PFSK-1 (cell line): ENCODE results near the gene KLHL1.

Experiments
- FOXP2 ChIP-seq: optimal IDR thresholded peaks from 2 replicates; pipeline ENCODE3; 2011; ENCODE audit warnings: borderline replicate concordance, control low read depth, inconsistent platforms; ENCODE audit not compliant: insufficient read depth; ENCODE audit errors: extremely low read length, extremely low read depth
- POLR2AphosphoS5 ChIP-seq: IDR thresholded peaks from 2 replicates; pipeline ENCODE4 v1.6.1; 2012; ENCODE audit warnings: low read depth, mild to moderate bottlenecking, control low read depth, low read length, moderate library complexity
- REST ChIP-seq, 2 experiments: IDR thresholded peaks; 2 replicates each; pipeline versions ENCODE4 v1.6.1 to v1.8.0; 2011 to 2012; ENCODE audit warnings: low read depth in 2 of 2, low read length in 2 of 2, control low read depth in 1 of 2, inconsistent platforms in 1 of 2, mild to moderate bottlenecking in 1 of 2, moderate library complexity in 1 of 2; ENCODE audit not compliant: insufficient read depth in 1 of 2
- SIN3A ChIP-seq: IDR thresholded peaks from 2 replicates; pipeline ENCODE4 v1.6.1; 2012; ENCODE audit warnings: mild to moderate bottlenecking, low read length, moderate library complexity, borderline replicate concordance; ENCODE audit not compliant: insufficient read depth
- TAF1 ChIP-seq: IDR thresholded peaks from 2 replicates; pipeline ENCODE4 v1.6.1; 2012; ENCODE audit warnings: low read length, control low read depth, borderline replicate concordance; ENCODE audit not compliant: insufficient read depth

The KLHL1 gene

GRCh38 chr13:70022646-70023045 is 85.6 kb downstream of the KLHL1 start:
- TF ChIP-seq FOXP2 (no peak), POLR2AphosphoS5 (no peak), SIN3A (no peak), REST (IDR thresholded peaks at IDR 0.05; ENCODE audit: insufficient read depth in 1 of 2, low read depth in 2 of 2, low read length in 2 of 2) (no peak), TAF1 (no peak)

- TF ChIP-seq REST (IDR thresholded peaks at IDR 0.05; ENCODE audit: insufficient read depth in 1 of 2, low read depth in 2 of 2, low read length in 2 of 2) (no peak), TAF1 (no peak), POLR2AphosphoS5 (no peak), FOXP2 (no peak), SIN3A (no peak)
These were observed 92.1 kb downstream of the KLHL1 start for GRCh38 chr13:70016116-70016515.

GRCh38 chr13:70014337-70014736 is 93.9 kb downstream of the KLHL1 start:
- no peak for TF ChIP-seq REST (IDR thresholded peaks at IDR 0.05; ENCODE audit: insufficient read depth in 1 of 2, low read depth in 2 of 2, low read length in 2 of 2)
- TF ChIP-seq POLR2AphosphoS5, result no peak
- no peak for TF ChIP-seq TAF1
- TF ChIP-seq SIN3A, result no peak
- no peak for TF ChIP-seq FOXP2

GRCh38 chr13:69999875-70000274 is 108.4 kb downstream of the KLHL1 start:
- no peak for TF ChIP-seq REST (IDR thresholded peaks at IDR 0.05; ENCODE audit: insufficient read depth in 1 of 2, low read depth in 2 of 2, low read length in 2 of 2)
- no peak for TF ChIP-seq POLR2AphosphoS5
- no peak for TF ChIP-seq FOXP2
- no peak for TF ChIP-seq SIN3A

- TF ChIP-seq POLR2AphosphoS5 (no peak), REST (IDR thresholded peaks at IDR 0.05; ENCODE audit: insufficient read depth in 1 of 2, low read depth in 2 of 2, low read length in 2 of 2) (no peak), SIN3A (no peak), TAF1 (no peak), FOXP2 (no peak)
These were observed 111.2 kb downstream of the KLHL1 start for GRCh38 chr13:69997061-69997460.
